HEK293 (cell line): ENCODE data around the gene TEKT5.

ENCODE experiments used
- ATF2 ChIP-seq: fragments of 450-650 bp; formaldehyde crosslinking; IDR thresholded peaks from 2 replicates; pipeline ENCODE4 v1.5.1; 2016; ENCODE audit warnings: missing biosample characterization, missing genetic modification characterization, low read depth
- BCL11B ChIP-seq: fragments of 450-650 bp; formaldehyde crosslinking; IDR thresholded peaks from 2 replicates; pipeline ENCODE4 v1.5.1; 2016; ENCODE audit warnings: low read depth, missing biosample characterization, missing genetic modification characterization
- TCF7L2 ChIP-seq: IDR thresholded peaks from 2 replicates; pipeline ENCODE4 v1.6.1; 2011; ENCODE audit warnings: low read depth, mild to moderate bottlenecking, inconsistent platforms, low read length, moderate library complexity, borderline replicate concordance
- ZFP37 ChIP-seq: fragments of 450-650 bp; formaldehyde crosslinking; IDR thresholded peaks from 2 replicates; pipeline ENCODE4 v1.5.1; 2016; ENCODE audit warnings: missing biosample characterization, missing genetic modification characterization
- ZNF10 ChIP-seq: fragments of 450-650 bp; formaldehyde crosslinking; IDR thresholded peaks from 2 replicates; pipeline ENCODE4 v1.5.1; 2017; ENCODE audit warnings: missing biosample characterization, missing genetic modification characterization
- ZNF747 ChIP-seq: fragments of 450-650 bp; formaldehyde crosslinking; IDR thresholded peaks from 2 replicates; pipeline ENCODE4 v1.5.1; 2016; ENCODE audit warnings: missing biosample characterization, missing genetic modification characterization

- TF ChIP-seq ZFP37 (tag by site-specific recombination): no peak
- no peak for TF ChIP-seq ZNF747 (tag by site-specific recombination)
- no peak for TF ChIP-seq ATF2 (tag by site-specific recombination)
- no peak for TF ChIP-seq ZNF10 (tag by site-specific recombination)
- no peak for TF ChIP-seq TCF7L2
- TF ChIP-seq BCL11B (tag by site-specific recombination): no peak
Measured at GRCh38 chr16:10609402-10609774, 85.3 kb downstream of the TEKT5 start.
